HG03571 (cell line): ENCODE data around the gene GALR1.

ENCODE experiments used
- ATAC-seq: cut with Tn5 transposase; IDR thresholded peaks from one replicate; pipeline ENCODE4 v1.9.1; 2021; ENCODE audit not compliant: unreplicated experiment

The GALR1 gene

GRCh38 chr18:77316641-77317040 lies 67.0 kb downstream of the GALR1 start:
- no peak for ATAC-seq

GRCh38 chr18:77320971-77321559 lies 71.4 kb downstream of the GALR1 start:
- no peak for ATAC-seq

DNA sequence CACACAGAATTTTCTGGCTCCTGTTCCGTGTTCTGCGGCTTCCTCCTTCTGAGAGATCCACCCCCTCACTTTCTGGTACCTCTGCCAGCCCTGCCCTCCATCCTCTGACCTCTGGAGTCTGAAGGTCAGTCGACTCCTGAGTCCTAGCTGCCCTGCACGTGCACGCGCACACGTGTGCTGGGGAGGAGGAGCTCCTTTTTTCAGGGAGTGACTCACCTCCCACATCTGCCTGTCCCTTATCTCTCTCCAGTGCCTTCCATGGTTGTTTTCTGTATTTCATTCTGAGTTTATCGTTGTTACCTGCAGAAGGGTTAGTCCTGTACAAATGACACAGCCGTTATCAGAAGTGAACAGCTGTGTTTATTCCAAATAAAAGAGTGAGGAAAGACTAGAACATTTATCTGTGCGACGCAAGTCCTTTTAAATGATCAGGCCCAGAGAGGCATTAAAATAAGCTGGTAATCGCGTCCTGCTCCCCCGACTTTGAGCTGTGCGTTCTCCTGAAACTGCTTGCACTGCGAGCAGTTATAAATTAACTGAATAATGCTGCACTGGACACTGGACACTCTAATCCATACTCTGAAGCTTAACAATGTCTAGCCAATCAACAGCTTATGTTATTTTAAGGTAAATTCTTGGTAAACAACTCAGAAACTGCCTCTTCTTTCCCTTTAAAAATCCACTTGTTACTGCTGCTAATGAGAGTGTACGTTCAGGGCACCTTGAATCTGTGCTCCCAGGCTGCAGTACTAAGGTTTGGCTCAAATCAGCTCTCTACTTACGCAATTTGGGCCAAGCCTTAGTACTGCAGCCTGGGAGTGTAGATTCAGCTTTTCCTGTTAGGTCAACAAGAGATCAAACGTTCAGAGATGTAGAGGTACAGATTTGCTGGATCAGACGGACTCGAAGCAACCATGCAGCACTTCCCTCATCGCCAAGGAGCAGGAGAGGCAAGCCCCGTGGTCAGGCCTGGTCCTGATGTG lies 72.5 kb downstream of the GALR1 start:
- ATAC-seq = no peak

- ATAC-seq = no peak
Observed at GRCh38 chr18:77323640-77324299, 74.1 kb downstream of the GALR1 start.
